Measurements from ENCODE around the gene DIRAS1.
A peak's percentile ranks its signal among the peaks of the same experiment; 100 is the strongest.
"Not testable (repeated sequence)": the region's sequence is repeated elsewhere in the genome, so short reads cannot be mapped to it uniquely, and the experiment has no call there.

The DIRAS1 gene

GRCh38 chr19:2711172-2711874 lies 9.8 kb downstream of the DIRAS1 start:
- peak; percentile 43 for DNase-seq (ENCODE audit: low read depth)

GRCh38 chr19:2706251-2706650 lies 14.9 kb downstream of the DIRAS1 start:
- no peak for DNase-seq (ENCODE audit: low read depth)

- no peak for DNase-seq (ENCODE audit: low read depth)
Measured at GRCh38 chr19:2703691-2704216, 17.4 kb downstream of the DIRAS1 start.

- no peak for DNase-seq (ENCODE audit: low read depth)
Measured at GRCh38 chr19:2703077-2703437, 18.1 kb downstream of the DIRAS1 start.

- DNase-seq (ENCODE audit: low read depth): no peak
Measured at GRCh38 chr19:2702170-2703076, 18.7 kb downstream of the DIRAS1 start, which contains the start of gene GNG7. GNG7 (minus strand) TSS chr19:2702694; CDS start chr19:2520688, 182,006 bp downstream.

- no peak for DNase-seq (ENCODE audit: low read depth)
Measured at GRCh38 chr19:2701361-2702169, 19.6 kb downstream of the DIRAS1 start.

- DNase-seq (ENCODE audit: low read depth): no peak
Measured at GRCh38 chr19:2700660-2701360, 20.4 kb downstream of the DIRAS1 start.

GRCh38 chr19:2699413-2700140 lies 21.6 kb downstream of the DIRAS1 start:
- DNase-seq (ENCODE audit: low read depth): no peak

- DNase-seq (ENCODE audit: low read depth): no peak
Measured at GRCh38 chr19:2694196-2694595, 27.0 kb downstream of the DIRAS1 start.

GRCh38 chr19:2693492-2694160 lies 27.5 kb downstream of the DIRAS1 start:
- DNase-seq (ENCODE audit: low read depth): no peak

GRCh38 chr19:2691951-2692350 lies 29.2 kb downstream of the DIRAS1 start:
- no peak for DNase-seq (ENCODE audit: low read depth)

GRCh38 chr19:2690856-2691255 lies 30.3 kb downstream of the DIRAS1 start:
- no peak for DNase-seq (ENCODE audit: low read depth)

GRCh38 chr19:2686360-2686759 lies 34.8 kb downstream of the DIRAS1 start:
- DNase-seq (ENCODE audit: low read depth): no peak

GRCh38 chr19:2685204-2685704 lies 35.9 kb downstream of the DIRAS1 start:
- no peak for DNase-seq (ENCODE audit: low read depth)

- DNase-seq (ENCODE audit: low read depth): no peak
Measured at GRCh38 chr19:2683430-2684003, 37.7 kb downstream of the DIRAS1 start.

- no peak for DNase-seq (ENCODE audit: low read depth)
Measured at GRCh38 chr19:2680808-2681207, 40.4 kb downstream of the DIRAS1 start.

GRCh38 chr19:2679439-2679838 lies 41.7 kb downstream of the DIRAS1 start:
- no peak for DNase-seq (ENCODE audit: low read depth)

- not testable (repeated sequence) for DNase-seq (ENCODE audit: low read depth)
Measured at GRCh38 chr19:2678948-2679347, 42.2 kb downstream of the DIRAS1 start.

- no peak for DNase-seq (ENCODE audit: low read depth)
Measured at GRCh38 chr19:2678044-2678671, 43.0 kb downstream of the DIRAS1 start.
